Fibroblast of mammary gland (primary cell): ENCODE measurements around the gene PXDC1.

Experiments
- DNase-seq: peaks from one replicate; pipeline ENCODE4 v3.0.0-alpha.2; 2010; ENCODE audit warnings: low read depth
- H3K4me3 ChIP-seq: 2 replicates; pipeline ENCODE4 v1.5.1; 2011; ENCODE audit warnings: low read depth, mild to moderate bottlenecking, low read length, moderate library complexity; ENCODE audit not compliant: control insufficient read depth
- CTCF ChIP-seq: conservative IDR thresholded peaks from 2 replicates; pipeline ENCODE4 v1.5.1; 2011; ENCODE audit warnings: low read depth, low read length, inconsistent platforms; ENCODE audit not compliant: control insufficient read depth, insufficient read depth

Gene PXDC1

GRCh38 chr6:3795836-3796718, 44.6 kb upstream of the PXDC1 start:
- DNase-seq = no peak

DNA sequence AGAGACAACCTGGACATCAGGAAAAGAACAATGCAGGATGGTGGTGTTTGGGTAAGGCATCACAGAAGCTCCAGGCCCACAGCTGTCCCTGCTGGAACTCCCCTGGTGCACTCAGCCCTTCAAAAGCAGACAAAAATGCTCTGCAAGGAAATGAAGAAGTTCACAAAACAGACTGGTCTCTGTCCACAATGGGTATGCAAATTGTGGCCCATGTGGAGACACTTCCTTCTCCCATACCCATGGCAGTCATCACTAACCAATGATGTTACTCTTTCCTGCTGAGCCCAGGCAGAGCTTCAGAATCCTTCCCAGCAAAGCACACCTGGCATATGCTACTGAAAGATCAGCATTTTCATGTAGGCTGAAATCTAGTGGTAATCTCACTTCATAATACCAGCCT, 42.6 kb upstream of the PXDC1 start:
- no peak for TF ChIP-seq CTCF
- no peak for DNase-seq
- no peak overlapping the region for H3K4me3 ChIP-seq

More at GRCh38 chr6:3795836-3796718, 44.6 kb upstream of the PXDC1 start:
- H3K4me3 ChIP-seq = no peak overlapping the region
- TF ChIP-seq CTCF = no peak

DNA sequence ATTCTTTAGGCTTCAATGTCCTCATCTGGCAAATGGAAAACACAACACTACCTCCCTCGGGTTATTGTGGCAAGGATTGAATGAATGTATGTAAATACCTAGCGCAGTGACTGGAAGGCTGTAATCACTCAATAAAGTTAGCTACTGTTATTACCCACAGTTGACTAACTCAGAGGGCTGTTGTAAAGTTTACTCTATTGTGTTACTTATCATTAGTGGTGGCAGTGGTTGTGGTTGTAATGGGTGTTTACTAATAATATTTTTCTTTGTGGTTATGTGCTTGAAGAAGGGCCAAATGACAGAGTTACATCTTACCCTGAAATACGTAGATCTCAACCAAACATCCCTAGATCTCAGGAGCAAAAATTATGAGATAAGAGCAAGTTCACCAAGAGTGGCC, 42.0 kb upstream of the PXDC1 start:
- H3K4me3 ChIP-seq = no peak overlapping the region
- DNase-seq = no peak
- TF ChIP-seq CTCF = no peak

DNA sequence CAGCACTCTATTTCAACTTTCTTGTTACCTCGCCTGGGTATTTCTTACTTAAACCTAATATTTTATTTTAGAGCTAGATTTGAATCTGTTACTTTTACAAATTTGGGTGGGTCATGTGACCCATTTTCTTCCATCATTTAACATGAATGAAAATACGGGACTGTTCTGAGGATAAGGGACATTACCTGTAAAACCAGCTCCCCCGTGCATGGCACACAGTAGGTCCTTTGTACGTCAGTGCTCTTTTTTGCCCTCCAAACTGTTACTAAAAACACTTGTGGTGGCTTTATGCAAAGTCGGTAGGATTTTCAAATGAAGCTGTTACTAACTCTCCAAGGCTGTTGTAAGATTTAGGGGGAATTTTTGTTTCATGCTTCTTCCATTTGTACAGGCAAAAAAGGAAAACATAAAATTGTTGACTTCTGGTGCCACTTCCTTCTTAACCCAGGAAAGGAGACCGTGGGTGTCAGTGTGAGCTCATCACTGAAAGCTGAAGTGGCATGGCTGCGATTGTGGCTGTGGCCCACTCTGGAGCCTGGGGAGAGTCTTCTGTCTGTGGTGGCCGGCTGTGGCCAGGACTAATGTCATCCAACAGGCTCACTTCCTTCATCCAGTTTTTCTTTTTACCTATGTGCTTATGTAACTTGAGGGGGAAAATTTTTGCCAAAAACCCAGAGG, 40.2 kb upstream of the PXDC1 start:
- no peak overlapping the region for H3K4me3 ChIP-seq
- DNase-seq = no peak
- no peak for TF ChIP-seq CTCF

- DNase-seq = no peak
- TF ChIP-seq CTCF = no peak
- H3K4me3 ChIP-seq = no peak overlapping the region
Measured at GRCh38 chr6:3789896-3790558, 38.5 kb upstream of the PXDC1 start.

DNA sequence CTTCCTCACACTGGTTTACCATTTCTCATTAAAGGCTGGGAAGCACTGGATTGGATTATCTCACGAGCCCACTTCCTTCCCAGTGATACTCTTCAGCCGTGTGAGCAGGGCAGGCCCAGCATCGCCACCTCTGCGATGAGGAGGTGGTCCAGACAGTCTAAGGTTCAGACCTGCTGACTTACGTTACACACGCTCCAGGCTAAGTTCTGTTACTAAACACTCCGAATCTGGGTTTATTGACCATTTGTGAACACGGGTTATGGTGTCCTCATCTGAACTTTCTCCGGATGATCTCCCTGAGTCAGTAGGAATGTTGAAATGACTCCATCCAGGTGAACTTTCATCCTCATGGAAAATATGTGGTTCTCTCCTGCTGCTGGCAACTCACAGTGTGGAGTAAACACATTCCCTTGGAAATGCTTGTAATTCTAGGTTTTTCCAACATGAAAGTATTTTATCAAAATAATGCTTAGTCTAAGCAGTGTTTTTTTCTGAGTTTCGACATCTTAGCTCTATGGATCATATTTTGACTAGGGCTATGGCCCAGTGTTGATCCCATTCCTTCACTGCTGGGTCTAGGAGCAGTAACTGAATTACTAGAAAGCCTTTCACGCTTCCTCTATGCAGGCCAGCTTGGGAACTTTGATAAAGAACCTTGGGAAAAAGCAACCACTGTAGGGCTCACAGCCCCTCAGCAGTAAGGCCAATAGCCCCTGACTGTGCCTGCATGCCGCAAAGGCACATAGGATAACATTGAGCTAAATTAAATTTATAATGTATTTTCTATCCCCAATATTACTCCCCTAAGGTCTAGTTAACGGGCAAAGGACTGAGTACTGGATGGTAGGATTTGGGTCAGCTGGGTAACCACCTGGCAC, 37.7 kb upstream of the PXDC1 start:
- DNase-seq = peak; percentile 56
- TF ChIP-seq CTCF = no peak
- no peak overlapping the region for H3K4me3 ChIP-seq
